NAMALWA (cell line): ENCODE results near the gene CST9L.

Experiments used
- DNase-seq: peaks from one replicate; pipeline ENCODE4 v3.0.0-alpha.2; 2015; ENCODE audit warnings: low spot score

CST9L gene

GRCh38 chr20:23546435-23547144 is 21.7 kb downstream of the CST9L start:
- DNase-seq, result no peak

DNA sequence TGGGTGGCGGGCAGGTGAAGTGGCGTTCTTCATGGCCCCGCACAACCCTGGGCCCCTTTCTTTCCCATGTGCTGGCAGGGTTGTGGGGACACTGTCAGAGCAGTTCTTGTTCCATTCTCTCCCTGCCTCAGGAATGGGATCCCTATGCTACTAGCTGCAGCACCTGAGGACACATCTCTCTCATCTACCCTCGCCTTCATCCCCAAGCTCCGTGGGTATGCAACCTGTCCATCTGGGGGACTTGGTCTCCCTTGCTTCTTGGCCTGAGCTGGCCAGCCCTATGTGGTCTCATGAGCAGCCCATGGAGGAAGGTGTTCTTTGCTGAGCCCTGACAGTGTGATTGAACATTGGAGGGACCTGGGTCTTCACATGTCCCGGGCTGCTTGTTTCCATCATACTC is 24.2 kb downstream of the CST9L start:
- no peak for DNase-seq

DNA sequence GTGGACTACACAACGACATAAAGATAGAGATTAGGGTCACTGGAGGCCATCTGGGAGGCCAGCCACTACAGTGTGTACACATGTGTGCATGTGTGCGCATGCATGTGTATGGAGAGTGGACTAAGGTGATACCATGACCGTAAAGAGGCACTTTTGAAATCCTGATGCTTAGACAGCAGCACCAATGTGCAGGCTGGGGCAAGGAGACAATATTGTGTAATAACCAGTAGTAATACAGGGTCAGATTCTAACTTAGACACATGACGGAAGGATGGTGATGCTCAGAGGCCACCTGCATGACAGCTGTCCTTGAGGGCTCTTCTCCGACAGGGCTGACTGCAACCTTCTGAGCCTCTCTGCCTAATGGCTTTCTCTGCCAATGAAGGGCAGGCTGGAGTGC is 25.5 kb downstream of the CST9L start:
- DNase-seq, result no peak

DNA sequence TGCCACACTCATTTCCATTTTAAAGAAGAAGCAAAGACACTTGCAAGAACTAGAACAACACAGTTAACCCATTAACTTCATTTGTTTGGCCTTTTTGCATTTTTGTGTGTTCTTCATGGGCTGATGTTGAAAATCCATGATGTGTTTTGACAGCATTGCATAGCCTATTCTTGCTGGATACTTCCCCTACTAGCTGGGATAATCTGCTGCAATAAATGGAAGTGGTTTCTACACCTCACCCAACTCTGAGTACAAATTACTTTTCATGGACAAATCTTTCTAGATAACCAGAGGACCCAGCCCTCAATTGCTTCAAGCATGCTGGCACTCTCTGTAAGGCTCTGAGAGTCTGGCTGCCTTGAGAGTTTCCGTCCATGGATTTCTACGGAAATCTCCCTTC is 26.5 kb downstream of the CST9L start:
- no peak for DNase-seq

DNA sequence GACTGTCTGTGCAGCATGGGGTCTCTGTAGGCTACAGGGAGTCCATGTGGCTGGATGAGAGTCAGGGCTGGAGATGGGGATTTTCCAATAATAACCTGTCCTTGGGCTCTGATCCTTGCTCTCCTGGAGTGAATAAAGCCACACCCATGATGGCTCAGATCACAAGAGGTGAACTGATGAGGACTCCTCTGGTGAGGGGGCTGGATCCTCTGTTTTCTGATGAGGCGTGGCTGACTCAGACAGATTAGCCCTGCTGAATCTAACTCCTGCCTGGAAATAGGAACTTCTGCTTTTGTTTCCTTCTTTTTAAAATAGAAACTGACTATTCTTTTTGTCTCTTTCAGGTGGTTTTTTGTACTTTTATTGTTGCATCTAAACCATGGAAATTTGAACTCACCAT is 27.0 kb downstream of the CST9L start:
- DNase-seq, result no peak

DNA sequence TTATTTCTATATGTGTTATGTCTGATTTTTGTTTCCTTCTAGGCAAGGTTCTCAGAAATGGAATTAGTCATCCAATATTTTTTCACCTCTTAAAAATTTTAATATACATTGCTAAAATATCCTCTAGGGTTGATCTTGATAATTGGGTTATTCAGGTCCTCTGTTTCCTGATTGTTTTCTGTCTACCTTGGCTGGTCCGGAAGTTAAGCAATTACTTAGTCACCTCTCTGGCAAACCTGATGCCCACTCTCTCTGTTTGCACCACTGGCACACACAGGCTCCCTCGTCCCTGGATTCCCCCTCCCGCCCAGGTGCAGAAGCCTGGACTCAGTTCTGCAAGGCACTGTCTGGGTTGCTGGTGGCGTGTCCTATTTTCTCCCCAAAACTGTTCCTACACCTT is 27.7 kb downstream of the CST9L start:
- no peak for DNase-seq

- DNase-seq, result no peak
Observed at GRCh38 chr20:23537030-23537429, 31.3 kb downstream of the CST9L start.

GRCh38 chr20:23536328-23536974 is 31.8 kb downstream of the CST9L start:
- no peak for DNase-seq

DNA sequence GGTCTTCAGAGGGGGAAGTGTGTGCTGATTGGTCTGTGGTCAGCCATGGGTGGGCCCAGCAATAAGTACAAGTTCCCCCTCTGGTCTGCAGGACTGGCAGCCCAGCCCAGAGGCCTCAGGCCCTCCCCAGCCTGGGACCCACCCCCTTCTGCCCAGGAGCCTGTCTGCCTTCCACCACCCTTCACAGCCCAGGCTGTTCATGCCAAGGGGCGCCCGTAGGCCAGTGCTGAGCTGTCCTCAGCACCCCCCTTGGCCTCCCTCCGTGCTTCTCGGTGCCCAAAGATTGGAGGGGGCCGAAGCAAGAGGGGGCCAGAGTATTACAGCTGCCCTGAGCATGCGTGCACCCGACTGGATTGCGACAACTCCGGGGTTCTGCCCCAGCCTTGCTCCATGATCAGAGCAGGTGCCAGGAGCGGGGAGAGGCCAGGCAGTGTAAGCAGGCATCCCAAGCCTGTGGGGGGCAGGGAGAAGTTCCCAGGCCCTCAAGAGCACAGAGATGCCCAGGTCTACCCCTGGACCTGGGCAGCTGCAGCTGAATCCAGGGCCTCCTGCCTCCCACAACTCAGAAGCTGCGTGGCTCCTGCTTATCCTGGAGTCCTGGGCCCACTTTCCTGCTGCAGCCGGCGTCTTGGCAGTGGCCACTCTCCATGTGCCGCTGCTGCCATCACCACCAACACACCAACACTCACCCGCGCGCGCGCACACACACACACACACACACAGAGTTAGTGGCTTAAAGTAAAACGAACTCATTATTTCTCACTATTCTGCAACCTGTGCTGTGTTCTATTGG is 33.3 kb downstream of the CST9L start:
- no peak for DNase-seq

DNA sequence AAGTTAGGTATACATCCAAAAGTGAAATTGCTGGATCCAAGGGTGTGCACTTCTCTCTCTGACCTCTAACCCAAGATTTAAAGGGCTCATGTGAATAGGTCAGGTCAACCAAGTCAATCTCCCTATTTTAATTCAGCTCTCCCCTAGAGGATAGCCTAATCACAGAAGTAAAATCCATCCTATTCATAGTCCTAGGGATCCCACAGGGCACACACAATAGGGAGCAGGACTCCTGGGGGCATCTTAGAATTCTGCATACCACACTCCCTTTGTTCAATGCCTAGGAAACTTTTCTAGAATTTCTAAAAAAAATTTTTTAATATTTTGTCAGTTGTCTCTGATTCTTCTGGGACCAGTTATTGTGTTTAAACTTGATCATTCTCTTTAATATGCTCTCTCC is 35.1 kb downstream of the CST9L start:
- no peak for DNase-seq

DNA sequence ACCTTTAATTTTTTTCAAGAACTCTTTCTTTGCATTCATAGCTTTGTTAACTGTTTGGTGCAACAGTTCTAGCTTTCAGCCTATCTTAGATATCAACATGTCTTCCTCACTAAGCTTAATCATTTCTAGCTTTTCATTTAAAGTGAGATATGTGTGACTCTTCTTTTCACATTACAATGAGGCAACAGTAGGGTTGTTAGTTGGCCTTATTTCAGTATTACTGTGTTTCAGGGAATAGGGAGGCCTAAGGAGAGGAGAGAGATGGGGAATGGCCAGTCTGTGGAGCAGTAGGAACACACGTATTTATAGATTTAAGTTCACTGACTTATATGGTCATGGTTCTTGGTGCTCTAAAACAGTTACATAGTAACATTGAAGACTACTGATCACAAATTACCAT is 35.8 kb downstream of the CST9L start:
- DNase-seq, result no peak

DNA sequence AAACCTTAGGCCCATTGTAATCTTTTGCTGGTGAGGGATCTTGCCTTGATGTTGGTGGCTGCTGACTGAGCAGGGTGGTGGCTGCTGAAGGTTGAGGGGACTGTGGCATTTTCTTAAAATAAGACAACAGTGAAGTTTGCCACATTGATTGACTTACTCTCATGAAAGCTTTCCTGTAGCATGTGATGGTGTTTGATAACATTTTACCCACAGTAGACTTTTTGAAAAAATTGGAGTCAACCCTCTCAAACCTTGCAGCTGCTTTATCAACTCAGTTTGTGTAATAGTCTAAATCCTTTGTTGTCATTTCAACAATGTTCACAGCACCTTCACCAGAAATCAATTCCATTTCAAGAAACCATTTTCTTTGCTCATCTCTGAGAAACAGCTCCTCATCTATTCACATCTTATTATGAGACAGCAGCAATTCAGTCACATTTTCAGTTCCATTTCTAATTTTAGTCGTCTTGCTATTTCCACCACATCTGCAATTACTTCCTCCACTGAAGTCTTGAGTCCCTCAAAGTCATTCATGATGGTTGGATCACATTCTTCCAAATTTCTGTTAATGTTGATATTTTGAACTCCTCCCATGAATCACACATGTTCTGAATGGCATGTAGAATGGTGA is 37.2 kb downstream of the CST9L start:
- no peak for DNase-seq

GRCh38 chr20:23528867-23529431 is 39.3 kb downstream of the CST9L start:
- no peak for DNase-seq

GRCh38 chr20:23526850-23527249 is 41.4 kb downstream of the CST9L start:
- DNase-seq, result no peak

DNA sequence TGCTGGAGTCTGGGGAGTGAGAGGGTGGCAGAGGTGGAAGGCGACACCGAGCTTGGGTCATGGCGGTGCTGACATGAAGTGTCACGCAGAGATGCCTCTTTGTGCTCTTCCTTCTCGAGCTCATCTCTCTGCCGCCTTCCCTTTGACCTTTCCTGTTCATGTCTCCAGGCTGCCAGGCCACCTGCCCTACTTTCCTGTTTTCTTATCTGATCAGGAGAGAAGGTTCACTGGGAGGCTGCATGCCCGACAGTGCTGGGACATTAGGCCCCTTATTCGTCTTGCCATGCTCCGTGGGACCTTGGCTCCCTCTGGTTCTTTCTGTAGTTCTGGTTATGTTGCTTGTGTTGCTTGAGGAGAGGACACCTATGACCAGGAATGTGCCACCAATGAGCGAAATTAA is 44.1 kb downstream of the CST9L start:
- no peak for DNase-seq

DNA sequence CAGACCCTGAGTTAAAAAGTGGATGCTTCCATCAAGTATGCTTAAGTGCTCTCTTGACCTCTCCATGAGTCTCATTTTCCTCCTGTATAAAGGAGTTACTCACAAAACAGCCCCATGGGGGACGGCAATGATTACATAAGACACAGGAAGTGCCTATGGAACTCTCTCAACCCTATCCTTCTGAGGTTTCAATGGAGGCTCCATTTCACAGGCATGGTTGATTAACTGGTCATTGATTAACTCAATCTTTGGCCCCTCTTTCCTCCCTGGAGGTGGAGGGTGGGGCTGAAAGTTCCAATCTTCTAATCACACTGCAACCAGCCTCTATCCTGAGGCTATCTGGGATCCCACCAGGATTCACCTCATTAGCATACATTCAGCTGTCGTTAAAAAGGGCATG is 48.1 kb downstream of the CST9L start:
- DNase-seq, result no peak

DNA sequence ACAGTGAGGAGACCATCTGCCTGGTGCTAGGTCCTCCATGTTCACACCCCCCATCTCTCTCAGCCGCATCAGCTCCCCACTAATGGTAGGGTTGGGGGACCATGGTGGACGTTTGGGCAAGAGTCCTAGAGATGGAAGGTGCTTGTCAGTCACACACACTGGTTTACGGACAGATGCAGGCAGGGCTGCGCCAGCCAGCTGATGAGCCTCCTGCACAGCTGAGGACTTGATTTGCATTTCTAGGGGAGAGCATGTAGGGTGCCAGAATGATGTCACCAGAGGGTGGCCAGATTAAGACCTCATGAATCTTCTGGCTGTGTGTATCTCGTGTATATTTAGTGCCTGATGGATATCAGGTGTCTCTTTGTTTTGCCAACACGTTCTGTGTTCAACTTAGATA is 48.7 kb downstream of the CST9L start:
- peak; percentile 64 for DNase-seq

- no peak for DNase-seq
Observed at GRCh38 chr20:23517719-23518118, 50.6 kb downstream of the CST9L start.

DNA sequence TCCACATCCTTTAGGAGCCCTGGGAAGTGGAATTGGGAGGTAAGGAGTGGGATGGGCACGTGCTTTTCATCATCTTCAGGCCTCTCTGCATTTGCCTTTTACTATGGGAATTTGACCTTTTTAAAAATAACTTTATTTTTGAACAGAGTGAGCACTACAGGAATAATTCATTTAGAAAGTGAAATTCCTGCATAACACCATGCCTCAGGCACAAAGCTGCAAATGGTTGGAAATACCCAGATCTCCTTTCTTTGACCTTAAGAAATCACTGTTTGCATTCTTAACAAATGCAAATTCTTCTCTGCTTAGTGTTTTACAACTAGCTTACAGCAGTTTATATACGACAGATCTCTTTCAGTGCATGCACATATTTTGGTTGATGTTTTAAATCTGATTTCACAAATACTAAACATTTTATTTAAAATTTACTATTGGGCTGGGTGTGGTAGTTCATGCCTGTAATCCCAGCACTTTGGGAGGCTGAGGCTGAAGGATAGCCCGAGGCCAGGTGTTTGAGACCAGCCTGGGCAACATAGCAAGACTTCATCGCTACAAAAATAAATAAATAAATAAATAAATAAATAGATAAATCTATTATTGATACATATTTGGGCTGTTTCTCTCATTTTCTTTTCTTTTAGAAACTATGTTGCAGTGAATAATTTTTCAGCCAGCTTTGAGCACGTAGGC is 52.9 kb downstream of the CST9L start:
- no peak for DNase-seq

DNA sequence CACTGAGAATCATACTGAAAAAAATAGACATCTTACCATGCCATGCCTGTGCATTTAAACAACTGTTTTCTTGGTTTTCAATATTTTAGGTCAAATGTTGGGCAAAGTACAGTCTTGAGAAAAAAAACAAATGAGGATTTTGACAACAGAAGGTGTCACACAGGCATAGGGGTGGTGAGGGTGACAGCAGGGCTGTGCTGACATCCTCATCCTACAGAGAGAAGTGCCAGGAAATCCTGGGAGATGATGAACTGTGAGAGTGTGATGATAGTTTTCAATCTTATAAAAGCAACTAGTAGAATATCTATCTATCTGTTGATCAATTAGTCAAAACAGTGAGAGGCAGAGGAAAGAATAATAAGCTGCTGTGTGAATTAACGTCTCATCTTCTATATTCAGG is 53.4 kb downstream of the CST9L start:
- DNase-seq, result no peak
